ENCODE data around the gene FEM1C.

DNA sequence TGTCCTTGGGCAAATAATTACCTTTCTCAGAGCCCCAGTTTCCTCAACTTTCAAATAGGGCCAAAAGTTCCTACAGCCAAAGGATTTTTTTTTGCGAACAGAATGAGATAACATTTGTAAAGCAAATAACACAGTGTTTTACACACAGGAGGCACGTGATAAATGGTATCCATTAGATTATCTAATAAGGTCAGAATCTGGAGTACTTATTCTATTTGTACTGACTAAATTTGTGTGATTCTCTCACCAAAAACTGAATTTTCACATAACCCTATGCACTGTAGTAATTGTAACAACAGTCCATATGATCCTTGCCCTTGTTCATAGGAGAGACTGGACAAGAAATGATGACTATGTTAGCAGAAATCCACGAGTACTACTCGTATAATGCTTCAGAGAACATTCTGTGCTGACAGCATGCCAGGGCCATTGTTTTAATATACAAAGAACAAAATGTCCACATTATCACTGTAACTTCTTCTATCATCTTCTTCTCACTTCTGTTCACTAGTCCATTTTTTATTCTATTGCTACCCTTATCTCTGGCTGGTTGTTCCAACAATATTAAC lies 13.9 kb upstream of the FEM1C start:
- TF ChIP-seq BACH2 (CRISPR knock-in tag; IDR thresholded peaks at IDR 0.05; ENCODE audit: borderline replicate concordance) (no peak), ZFP30 (CRISPR knock-in tag; IDR thresholded peaks at IDR 0.05) (no peak), ZNF565 (CRISPR knock-in tag; conservative IDR thresholded peaks at IDR 0.05; ENCODE audit: low read depth) (no peak), TCF4 (CRISPR knock-in tag; IDR thresholded peaks at IDR 0.05; ENCODE audit: borderline replicate concordance) (no peak), ESRRG (CRISPR knock-in tag; IDR thresholded peaks at IDR 0.05) (no peak), CSDC2 (CRISPR knock-in tag; IDR thresholded peaks at IDR 0.05) (no peak), CSRNP3 (CRISPR knock-in tag; IDR thresholded peaks at IDR 0.05) (no peak), SNAI2 (CRISPR knock-in tag; IDR thresholded peaks at IDR 0.05) (no peak), RARB (CRISPR knock-in tag; IDR thresholded peaks at IDR 0.05) (no peak)
- TF ChIP-seq, protein P1, sequence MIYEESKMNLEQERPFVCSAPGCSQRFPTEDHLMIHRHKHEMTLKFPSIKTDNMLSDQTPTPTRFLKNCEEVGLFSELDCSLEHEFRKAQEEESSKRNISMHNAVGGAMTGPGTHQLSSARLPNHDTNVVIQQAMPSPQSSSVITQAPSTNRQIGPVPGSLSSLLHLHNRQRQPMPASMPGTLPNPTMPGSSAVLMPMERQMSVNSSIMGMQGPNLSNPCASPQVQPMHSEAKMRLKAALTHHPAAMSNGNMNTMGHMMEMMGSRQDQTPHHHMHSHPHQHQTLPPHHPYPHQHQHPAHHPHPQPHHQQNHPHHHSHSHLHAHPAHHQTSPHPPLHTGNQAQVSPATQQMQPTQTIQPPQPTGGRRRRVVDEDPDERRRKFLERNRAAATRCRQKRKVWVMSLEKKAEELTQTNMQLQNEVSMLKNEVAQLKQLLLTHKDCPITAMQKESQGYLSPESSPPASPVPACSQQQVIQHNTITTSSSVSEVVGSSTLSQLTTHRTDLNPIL (CRISPR knock-in tag; IDR thresholded peaks at IDR 0.05; ENCODE audit: low read depth) = no peak
- TF ChIP-seq, protein P2, sequence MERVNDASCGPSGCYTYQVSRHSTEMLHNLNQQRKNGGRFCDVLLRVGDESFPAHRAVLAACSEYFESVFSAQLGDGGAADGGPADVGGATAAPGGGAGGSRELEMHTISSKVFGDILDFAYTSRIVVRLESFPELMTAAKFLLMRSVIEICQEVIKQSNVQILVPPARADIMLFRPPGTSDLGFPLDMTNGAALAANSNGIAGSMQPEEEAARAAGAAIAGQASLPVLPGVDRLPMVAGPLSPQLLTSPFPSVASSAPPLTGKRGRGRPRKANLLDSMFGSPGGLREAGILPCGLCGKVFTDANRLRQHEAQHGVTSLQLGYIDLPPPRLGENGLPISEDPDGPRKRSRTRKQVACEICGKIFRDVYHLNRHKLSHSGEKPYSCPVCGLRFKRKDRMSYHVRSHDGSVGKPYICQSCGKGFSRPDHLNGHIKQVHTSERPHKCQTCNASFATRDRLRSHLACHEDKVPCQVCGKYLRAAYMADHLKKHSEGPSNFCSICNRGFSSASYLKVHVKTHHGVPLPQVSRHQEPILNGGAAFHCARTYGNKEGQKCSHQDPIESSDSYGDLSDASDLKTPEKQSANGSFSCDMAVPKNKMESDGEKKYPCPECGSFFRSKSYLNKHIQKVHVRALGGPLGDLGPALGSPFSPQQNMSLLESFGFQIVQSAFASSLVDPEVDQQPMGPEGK (CRISPR knock-in tag; IDR thresholded peaks at IDR 0.05; ENCODE audit: borderline replicate concordance) = no peak
- TF ChIP-seq, protein P3, sequence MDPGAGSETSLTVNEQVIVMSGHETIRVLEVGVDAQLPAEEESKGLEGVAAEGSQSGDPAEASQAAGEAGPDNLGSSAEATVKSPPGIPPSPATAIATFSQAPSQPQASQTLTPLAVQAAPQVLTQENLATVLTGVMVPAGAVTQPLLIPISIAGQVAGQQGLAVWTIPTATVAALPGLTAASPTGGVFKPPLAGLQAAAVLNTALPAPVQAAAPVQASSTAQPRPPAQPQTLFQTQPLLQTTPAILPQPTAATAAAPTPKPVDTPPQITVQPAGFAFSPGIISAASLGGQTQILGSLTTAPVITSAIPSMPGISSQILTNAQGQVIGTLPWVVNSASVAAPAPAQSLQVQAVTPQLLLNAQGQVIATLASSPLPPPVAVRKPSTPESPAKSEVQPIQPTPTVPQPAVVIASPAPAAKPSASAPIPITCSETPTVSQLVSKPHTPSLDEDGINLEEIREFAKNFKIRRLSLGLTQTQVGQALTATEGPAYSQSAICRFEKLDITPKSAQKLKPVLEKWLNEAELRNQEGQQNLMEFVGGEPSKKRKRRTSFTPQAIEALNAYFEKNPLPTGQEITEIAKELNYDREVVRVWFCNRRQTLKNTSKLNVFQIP (CRISPR knock-in tag; IDR thresholded peaks at IDR 0.05; ENCODE audit: borderline replicate concordance, low read depth) = no peak
